GM23338 (cell line): ENCODE results near the gene DDX20.

ENCODE experiments used
- CREB1 ChIP-seq: fragments of 250-450 bp; sonication (Bioruptor Pico); IDR thresholded peaks from 2 replicates; pipeline ENCODE4 v1.5.0; 2020; ENCODE audit warnings: low read depth, mild to moderate bottlenecking, moderate library complexity
- EZH2 ChIP-seq: fragments of 200-600 bp; sonication (generic); IDR thresholded peaks from one replicate; pipeline ENCODE4 v1.8.0; 2017; ENCODE audit warnings: antibody characterized with exemption, mild to moderate bottlenecking, low read depth; ENCODE audit not compliant: unreplicated experiment
- EZH2phosphoT487 ChIP-seq: fragments of 200-600 bp; sonication (generic); IDR thresholded peaks from one replicate; pipeline ENCODE4 v1.8.1; 2018; ENCODE audit warnings: antibody characterized with exemption; ENCODE audit not compliant: unreplicated experiment
- JUNB ChIP-seq: IDR thresholded peaks from one replicate; pipeline ENCODE4 v1.6.1; 2016; ENCODE audit warnings: antibody characterized with exemption; ENCODE audit not compliant: unreplicated experiment
- NANOG ChIP-seq: IDR thresholded peaks from 2 replicates; pipeline ENCODE4 v1.6.1; 2016; ENCODE audit warnings: antibody characterized with exemption, borderline replicate concordance
- POLR2AphosphoS5 ChIP-seq: IDR thresholded peaks from 2 replicates; pipeline ENCODE4 v1.6.1; 2016; ENCODE audit warnings: antibody characterized with exemption, low read depth
- STAT1 ChIP-seq: IDR thresholded peaks from one replicate; pipeline ENCODE4 v1.6.1; 2016; ENCODE audit warnings: antibody characterized with exemption; ENCODE audit not compliant: unreplicated experiment
- ZNF114 ChIP-seq: fragments of 250-450 bp; sonication (Bioruptor Pico); IDR thresholded peaks from 2 replicates; pipeline ENCODE4 v1.5.0; 2020; ENCODE audit warnings: mild to moderate bottlenecking, moderate library complexity
- ZNF331 ChIP-seq: fragments of 250-450 bp; sonication (Bioruptor Pico); IDR thresholded peaks from 2 replicates; pipeline ENCODE4 v1.5.0; 2020; ENCODE audit warnings: low read depth, mild to moderate bottlenecking, moderate library complexity
- TF ChIP-seq, protein P1 (sequence below), 2 experiments: fragments of 200-600 bp in 1 of 2; sonication (generic) in 1 of 2; conservative IDR thresholded peaks; 2 replicates each; pipeline versions ENCODE4 v1.5.1 to v1.6.1; 2016 to 2017; ENCODE audit warnings: antibody characterized with exemption in 2 of 2, low read depth in 2 of 2, mild to moderate bottlenecking in 2 of 2, moderate library complexity in 1 of 2
- TF ChIP-seq, protein P2 (sequence below): IDR thresholded peaks from one replicate; pipeline ENCODE4 v1.6.1; 2018; ENCODE audit warnings: antibody characterized with exemption; ENCODE audit not compliant: unreplicated experiment
- TF ChIP-seq, protein P3 (sequence below): IDR thresholded peaks from 2 replicates; pipeline ENCODE4 v1.6.1; 2016; ENCODE audit warnings: antibody characterized with exemption

DNA sequence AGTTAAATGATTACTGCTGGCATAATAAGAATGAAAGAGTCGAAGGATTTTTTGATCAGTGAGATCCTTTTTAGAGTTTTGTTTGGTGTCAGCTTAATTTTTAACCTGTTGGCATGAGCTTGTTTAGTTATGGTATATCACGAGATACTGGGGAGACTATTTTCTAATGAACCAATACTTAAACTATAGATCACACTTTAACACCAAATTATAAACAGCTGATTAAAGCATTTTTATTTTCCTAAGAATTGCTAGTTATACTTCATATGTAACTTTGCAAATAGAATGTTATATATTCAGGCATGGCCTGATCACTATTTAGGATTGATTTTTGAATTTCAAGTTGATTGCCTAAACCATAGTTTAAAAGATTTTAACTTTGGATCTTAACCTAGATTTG lies 6.0 kb downstream of the DDX20 start:
- TF ChIP-seq CREB1 (CRISPR knock-in tag) (no peak), EZH2 (no peak), STAT1 (no peak), POLR2AphosphoS5 (no peak), ZNF331 (no peak), EZH2phosphoT487 (no peak), ZNF114 (CRISPR knock-in tag) (no peak), JUNB (no peak), NANOG (no peak)
- TF ChIP-seq, protein P1, sequence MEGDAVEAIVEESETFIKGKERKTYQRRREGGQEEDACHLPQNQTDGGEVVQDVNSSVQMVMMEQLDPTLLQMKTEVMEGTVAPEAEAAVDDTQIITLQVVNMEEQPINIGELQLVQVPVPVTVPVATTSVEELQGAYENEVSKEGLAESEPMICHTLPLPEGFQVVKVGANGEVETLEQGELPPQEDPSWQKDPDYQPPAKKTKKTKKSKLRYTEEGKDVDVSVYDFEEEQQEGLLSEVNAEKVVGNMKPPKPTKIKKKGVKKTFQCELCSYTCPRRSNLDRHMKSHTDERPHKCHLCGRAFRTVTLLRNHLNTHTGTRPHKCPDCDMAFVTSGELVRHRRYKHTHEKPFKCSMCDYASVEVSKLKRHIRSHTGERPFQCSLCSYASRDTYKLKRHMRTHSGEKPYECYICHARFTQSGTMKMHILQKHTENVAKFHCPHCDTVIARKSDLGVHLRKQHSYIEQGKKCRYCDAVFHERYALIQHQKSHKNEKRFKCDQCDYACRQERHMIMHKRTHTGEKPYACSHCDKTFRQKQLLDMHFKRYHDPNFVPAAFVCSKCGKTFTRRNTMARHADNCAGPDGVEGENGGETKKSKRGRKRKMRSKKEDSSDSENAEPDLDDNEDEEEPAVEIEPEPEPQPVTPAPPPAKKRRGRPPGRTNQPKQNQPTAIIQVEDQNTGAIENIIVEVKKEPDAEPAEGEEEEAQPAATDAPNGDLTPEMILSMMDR (conservative IDR thresholded peaks at IDR 0.05; ENCODE audit: low read depth in 2 of 2), result no peak
- TF ChIP-seq, protein P2, sequence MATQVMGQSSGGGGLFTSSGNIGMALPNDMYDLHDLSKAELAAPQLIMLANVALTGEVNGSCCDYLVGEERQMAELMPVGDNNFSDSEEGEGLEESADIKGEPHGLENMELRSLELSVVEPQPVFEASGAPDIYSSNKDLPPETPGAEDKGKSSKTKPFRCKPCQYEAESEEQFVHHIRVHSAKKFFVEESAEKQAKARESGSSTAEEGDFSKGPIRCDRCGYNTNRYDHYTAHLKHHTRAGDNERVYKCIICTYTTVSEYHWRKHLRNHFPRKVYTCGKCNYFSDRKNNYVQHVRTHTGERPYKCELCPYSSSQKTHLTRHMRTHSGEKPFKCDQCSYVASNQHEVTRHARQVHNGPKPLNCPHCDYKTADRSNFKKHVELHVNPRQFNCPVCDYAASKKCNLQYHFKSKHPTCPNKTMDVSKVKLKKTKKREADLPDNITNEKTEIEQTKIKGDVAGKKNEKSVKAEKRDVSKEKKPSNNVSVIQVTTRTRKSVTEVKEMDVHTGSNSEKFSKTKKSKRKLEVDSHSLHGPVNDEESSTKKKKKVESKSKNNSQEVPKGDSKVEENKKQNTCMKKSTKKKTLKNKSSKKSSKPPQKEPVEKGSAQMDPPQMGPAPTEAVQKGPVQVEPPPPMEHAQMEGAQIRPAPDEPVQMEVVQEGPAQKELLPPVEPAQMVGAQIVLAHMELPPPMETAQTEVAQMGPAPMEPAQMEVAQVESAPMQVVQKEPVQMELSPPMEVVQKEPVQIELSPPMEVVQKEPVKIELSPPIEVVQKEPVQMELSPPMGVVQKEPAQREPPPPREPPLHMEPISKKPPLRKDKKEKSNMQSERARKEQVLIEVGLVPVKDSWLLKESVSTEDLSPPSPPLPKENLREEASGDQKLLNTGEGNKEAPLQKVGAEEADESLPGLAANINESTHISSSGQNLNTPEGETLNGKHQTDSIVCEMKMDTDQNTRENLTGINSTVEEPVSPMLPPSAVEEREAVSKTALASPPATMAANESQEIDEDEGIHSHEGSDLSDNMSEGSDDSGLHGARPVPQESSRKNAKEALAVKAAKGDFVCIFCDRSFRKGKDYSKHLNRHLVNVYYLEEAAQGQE, result no peak
- TF ChIP-seq, protein P3, sequence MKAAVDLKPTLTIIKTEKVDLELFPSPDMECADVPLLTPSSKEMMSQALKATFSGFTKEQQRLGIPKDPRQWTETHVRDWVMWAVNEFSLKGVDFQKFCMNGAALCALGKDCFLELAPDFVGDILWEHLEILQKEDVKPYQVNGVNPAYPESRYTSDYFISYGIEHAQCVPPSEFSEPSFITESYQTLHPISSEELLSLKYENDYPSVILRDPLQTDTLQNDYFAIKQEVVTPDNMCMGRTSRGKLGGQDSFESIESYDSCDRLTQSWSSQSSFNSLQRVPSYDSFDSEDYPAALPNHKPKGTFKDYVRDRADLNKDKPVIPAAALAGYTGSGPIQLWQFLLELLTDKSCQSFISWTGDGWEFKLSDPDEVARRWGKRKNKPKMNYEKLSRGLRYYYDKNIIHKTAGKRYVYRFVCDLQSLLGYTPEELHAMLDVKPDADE, result no peak
